GM21367 (cell line): Measurements from ENCODE around the gene DAG1.
"Not testable (repeated sequence)": the region's sequence is repeated elsewhere in the genome, so short reads cannot be mapped to it uniquely, and the experiment has no call there.

ENCODE experiments used
- ATAC-seq: cut with Tn5 transposase; IDR thresholded peaks from one replicate; pipeline ENCODE4 v1.9.1; 2021; ENCODE audit not compliant: unreplicated experiment

Gene DAG1

DNA sequence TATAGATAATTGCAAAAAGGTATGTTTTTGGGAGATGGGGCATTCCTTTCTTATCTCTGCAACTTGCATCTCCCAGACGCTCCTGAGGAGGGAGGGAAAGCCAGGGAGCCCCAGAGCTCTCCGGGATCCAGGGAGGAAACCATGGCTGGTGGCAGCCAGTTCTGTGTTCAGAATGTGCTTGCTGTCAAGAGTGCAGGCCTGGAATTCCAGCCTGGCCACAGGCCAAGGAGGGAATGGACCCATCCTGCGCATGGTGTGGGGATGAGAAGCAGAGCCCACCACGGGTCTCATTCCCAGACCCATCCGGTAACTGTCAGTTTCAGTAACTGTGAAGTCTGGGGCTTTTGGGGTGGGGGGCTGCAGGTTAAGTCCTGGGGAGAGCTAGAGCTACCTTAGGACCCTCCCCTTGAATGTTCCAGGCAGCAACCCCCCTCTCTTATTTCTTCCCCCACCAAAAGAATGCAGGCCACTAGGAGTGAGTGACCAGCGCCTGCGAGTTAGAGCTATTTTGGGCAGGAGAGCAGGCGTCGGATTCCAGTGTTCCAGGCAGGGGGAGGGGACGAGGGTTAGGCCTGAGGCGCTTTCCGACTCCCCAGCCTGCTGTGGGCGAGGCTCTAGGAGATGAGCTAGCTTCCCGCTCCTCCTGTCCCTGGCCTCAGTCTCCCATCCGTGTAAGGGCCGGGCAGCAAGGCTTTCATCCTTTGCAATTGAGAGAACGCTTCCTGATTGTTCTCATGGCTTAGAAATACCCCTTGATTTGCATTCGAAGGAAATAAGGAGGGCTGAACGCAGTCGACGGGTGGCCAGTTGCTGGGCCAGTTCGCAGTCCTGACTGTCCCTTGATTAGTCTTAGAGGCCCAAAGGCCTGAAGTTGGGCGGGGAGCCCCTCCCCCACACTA lies 781 bp upstream of the DAG1 start:
- no peak for ATAC-seq

DNA sequence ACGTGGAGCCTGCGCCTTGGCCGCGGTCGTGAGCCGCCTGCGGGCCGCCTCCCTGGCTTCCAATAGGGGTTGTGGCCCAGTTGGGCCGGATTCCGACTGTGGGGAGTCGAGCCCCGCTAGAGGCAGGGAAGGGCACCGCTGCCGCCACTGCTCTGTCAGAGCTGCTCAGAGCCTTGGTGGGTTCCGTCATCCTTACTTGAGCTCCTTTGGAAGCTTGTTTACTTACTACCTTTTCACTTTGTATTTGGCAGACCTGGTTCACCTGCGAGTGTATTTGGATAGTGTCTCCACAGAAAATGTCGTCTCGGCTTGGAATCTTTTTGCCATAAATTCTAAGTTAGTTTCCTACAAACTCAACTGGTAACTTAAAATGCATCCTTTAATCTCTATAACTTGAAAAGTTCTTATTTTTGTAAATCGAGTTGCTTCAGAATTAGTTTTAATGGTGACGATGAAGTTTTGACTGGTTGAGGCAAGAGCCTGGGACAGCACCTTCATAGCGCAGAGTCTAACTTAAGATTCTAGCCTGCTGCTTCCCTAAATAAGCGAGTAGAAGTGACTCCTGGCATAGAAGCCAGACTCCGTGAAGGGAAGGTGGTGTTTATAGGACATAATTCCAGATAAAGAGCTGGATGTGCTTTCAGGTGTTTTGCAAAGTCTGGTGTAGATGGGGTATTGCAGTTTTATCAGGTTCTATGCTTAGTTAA lies 800 bp downstream of the DAG1 start:
- ATAC-seq: no peak

- no peak for ATAC-seq
Observed at GRCh38 chr3:49471856-49472495, 1.9 kb downstream of the DAG1 start.

DNA sequence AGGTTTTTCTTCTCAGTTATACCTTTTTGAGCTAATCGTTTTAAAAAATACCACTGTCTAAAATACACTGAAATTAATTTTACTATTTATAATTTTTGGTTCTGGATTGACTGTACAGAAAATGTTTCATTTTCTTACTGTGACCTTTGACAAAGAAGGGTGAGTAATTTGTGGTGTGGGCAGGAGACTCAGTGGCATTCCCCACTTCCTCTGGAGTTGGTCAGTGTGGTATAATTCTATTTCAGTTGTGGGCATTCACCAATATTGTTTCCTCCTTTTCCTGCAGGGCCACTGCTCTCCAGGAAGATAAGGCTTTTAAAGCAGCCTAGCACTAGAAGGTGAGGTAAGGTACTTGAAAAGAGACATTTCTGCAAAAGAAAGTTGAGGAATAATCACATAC lies 6.5 kb downstream of the DAG1 start:
- ATAC-seq: no peak

DNA sequence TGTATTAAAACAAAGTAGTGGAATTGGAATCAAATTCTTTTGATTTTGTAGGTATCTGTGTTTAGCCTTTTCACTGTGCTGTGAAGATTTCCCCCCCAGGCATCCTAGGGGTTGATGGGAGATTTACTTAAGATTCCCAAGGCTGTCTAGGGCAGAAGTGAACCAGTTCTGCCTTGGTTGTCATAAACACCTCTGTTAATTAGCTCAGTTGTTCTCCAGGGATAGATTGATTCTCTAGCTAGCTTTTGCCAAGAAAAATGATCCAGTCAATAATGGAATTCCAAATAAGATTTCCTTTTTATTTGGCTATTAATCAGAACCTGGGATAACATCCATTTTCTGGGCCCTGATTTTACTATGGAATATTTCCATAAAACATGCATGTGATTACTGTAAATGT lies 12.7 kb downstream of the DAG1 start:
- ATAC-seq: no peak

DNA sequence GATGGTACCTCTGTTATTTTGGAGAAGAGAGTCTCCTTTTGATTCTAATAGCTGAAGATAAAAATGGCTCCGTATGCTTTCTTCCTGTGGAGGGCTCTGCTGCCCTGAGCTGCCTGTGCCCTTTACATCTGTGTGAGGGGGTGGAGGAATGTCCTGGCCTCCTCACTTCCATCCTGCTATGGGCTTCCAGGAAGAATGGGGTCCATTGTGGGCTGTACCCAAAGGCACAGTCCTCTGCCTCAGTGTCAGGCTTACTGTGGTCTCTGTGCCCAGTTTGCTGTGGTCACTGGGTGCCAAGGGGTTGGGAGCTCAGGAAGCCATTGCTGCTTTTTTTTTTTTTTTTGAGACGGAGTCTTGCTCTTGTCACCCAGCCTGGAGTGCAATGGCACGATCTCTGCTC lies 14.4 kb downstream of the DAG1 start:
- ATAC-seq: no peak

DNA sequence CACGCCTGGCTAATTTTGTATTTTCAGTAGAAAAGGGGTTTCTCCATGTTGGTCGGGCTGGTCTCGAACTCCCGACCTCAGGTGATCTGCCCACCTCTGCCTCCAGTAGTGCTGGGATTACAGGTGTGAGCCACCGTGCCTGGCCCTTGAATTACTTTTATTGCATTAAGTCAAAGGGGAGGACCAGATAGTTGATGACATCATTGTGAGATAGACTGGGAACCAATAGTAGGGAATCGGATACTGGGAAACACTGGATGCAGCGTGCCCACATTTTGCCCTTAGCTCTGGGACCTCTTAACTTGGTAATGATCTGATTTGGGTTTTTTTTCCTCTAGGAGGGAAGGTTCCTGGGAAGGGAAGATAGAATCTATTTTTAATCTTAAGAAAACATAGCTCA lies 19.2 kb downstream of the DAG1 start:
- ATAC-seq: no peak

GRCh38 chr3:49492969-49493368 lies 22.9 kb downstream of the DAG1 start:
- ATAC-seq: no peak

DNA sequence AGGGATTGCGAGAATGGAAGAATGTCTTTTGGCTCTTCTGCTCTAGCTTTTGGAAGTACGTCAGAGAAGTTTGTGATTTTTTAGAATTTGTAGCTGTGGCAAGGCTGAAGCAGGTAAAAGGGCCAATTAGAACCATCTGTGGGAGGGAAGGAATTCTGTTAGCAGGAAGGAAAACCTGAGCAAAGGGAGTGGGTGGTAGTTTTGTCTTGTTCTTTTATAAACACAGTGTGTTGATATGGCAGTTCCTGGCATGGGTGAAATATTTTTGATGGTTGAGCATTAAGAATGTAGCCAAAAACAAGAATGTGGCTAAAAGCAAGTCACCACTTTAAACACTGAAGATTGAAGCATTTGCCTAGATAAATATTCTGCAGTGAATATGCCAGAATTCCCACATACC lies 23.8 kb downstream of the DAG1 start:
- no peak for ATAC-seq

DNA sequence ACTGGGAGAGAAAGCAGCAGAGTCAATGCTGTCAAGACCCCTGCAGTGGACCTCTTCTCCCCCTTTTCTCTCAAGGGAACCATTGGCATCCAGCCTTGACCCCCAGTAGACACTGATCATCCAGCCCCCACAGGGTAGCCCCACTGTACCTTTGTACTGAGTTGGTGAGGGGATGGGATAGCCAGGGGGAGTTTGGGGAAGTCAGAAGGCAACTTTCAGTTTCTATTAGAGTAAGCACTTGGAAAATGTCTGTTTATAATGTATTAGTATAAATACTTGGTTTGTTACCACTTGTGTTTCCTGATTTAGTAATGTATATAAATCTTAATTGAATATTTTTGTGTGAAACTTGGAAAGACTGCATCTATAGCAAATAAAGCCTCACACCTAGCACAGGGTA lies 25.0 kb downstream of the DAG1 start:
- ATAC-seq: no peak

GRCh38 chr3:49496845-49497244 lies 26.8 kb downstream of the DAG1 start:
- ATAC-seq: not testable (repeated sequence)

GRCh38 chr3:49497606-49498005 lies 27.5 kb downstream of the DAG1 start:
- no peak for ATAC-seq

DNA sequence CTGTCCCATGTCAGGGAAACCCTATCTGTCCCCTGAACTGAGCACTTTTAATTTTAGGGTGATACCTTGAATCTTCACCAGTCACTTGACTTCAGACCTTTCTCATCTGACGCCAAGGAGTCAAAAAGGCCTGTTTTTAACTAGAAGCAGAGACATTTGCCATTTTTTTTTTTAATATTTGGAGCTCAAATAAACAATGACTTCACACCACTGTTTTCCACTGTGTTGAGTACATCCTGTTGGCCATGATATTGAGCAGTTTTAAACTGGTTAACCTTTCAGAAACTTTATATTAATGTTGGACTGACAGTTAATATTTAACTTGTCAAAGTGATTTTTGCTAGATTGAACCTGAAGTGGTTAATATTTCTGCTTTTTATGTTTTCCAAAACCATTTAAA lies 28.2 kb downstream of the DAG1 start:
- ATAC-seq: no peak

DNA sequence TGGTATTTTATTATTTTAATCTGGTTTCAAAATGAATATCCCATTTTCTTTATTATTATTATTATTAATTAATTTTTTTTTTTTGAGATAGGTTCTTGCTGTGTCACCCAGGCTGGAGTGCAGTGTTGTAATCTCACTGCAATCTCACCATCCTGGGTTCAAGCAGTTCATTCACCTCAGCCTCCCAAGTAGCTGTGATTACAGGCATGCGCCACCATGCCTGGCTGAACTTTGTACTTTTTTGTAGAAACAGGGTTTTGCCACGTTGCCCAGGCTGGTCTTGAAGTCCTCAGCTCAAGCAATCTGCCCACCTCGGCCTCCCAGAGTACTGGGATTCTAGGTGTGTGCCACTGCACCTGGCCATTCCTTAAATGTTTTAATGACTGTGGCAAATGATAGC lies 28.6 kb downstream of the DAG1 start:
- no peak for ATAC-seq

DNA sequence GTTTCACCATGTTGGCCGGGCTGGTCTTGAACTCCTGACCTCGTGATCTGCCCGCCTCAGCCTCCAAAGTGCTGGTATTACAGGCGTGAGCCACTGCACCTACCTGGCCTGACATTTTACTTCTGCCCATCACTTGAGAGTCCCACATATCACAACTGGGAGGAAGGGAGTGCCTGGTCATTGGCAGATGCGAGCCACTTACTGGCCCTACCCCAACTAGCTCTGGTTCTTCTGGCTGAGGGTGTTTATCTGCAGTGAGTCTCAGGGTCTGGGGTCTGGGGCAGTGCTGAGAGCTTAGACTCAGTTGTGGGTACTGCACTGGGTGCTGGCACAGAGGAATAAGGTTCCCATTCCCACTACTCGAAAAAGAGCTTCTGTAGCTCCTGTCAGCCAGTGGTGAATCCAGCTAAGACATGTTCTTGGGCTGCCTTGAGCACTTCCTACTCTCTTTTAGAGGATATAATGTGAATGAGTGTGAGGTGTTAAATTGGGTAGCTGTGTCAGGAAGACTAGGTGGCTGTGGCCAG lies 30.2 kb downstream of the DAG1 start:
- ATAC-seq: no peak

- no peak for ATAC-seq
Observed at GRCh38 chr3:49500732-49501609, 30.9 kb downstream of the DAG1 start.

DNA sequence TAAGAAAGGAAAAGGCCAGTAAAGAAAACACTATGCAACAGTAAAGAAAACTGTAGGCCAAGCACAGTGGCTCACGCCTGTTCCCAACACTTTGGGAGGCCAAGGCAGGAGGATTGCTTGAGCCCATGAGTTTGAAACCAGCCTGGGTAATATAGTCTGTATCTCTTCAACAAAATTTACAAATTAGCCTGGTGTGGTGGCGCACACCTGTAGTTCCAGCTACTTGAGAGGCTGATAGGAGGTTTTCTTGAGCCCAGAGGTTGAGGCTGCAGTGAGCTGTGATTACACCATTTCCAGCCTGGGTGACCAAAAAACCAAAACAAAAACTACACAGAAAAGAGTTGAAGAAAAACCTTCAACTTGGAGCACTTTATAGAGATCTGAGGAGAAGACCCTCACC lies 31.8 kb downstream of the DAG1 start:
- ATAC-seq: no peak

- ATAC-seq: no peak
Observed at GRCh38 chr3:49506906-49507305, 36.8 kb downstream of the DAG1 start.

GRCh38 chr3:49509028-49509561 lies 39.0 kb downstream of the DAG1 start:
- no peak for ATAC-seq

GRCh38 chr3:49511639-49512038 lies 41.6 kb downstream of the DAG1 start:
- no peak for ATAC-seq
